Fibroblast of mammary gland (primary cell): ENCODE results near the gene PHIP.

Experiments used
- DNase-seq: peaks from one replicate; pipeline ENCODE4 v3.0.0-alpha.2; 2010; ENCODE audit warnings: low read depth
- H3K4me3 ChIP-seq: 2 replicates; pipeline ENCODE4 v1.5.1; 2011; ENCODE audit warnings: low read depth, mild to moderate bottlenecking, low read length, moderate library complexity; ENCODE audit not compliant: control insufficient read depth
- TF ChIP-seq, protein P1 (sequence below): conservative IDR thresholded peaks from 2 replicates; pipeline ENCODE4 v1.5.1; 2011; ENCODE audit warnings: low read depth, low read length, inconsistent platforms; ENCODE audit not compliant: control insufficient read depth, insufficient read depth

The PHIP gene

DNA sequence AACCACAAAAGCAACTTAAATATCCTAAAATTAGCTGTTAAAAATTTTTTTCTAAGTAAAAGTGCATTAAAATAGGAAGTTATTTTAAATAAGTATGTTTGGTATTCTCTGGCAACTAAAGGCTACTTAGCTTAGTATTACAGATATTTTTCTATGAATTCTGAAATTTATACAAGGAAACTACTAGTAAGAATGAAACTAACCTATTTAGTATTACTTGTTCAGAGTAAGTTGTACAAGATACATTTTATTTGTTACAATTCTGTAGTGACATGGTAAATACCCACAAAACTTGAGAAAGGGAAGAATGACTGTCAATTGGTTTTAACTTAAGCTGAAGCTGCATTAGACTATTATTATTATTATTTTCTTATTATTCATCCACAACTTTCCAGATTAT is 6.5 kb downstream of the PHIP start:
- no peak for DNase-seq
- TF ChIP-seq, protein P1, sequence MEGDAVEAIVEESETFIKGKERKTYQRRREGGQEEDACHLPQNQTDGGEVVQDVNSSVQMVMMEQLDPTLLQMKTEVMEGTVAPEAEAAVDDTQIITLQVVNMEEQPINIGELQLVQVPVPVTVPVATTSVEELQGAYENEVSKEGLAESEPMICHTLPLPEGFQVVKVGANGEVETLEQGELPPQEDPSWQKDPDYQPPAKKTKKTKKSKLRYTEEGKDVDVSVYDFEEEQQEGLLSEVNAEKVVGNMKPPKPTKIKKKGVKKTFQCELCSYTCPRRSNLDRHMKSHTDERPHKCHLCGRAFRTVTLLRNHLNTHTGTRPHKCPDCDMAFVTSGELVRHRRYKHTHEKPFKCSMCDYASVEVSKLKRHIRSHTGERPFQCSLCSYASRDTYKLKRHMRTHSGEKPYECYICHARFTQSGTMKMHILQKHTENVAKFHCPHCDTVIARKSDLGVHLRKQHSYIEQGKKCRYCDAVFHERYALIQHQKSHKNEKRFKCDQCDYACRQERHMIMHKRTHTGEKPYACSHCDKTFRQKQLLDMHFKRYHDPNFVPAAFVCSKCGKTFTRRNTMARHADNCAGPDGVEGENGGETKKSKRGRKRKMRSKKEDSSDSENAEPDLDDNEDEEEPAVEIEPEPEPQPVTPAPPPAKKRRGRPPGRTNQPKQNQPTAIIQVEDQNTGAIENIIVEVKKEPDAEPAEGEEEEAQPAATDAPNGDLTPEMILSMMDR, result no peak
- H3K4me3 ChIP-seq, result no peak overlapping the region

DNA sequence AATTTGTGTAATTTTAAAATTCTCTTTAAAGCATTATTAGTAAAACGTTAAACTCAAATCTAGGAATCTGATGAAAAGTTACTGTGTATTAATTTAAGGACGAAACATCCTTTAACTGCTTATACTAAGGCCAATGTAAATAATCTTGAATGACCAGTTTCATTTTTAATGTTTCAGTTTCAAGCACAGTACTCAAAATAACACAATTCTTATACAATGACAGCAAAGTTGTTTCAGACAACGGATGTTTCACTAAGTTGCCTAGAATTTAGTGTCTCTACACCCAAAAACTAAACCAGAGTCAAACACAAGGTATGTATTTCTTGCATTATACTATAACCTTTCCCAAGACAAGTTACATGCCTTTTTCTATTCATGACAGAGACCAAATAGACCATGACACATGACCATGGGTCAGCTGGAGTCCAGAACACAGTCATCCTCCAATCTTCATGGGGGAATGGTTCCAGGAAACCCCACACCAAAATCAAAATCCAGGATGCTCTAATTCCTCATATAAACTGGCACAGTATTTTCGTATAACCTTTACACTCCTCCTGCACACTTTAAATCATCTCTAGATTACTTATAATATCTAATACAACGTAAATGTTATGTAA is 7.7 kb downstream of the PHIP start:
- TF ChIP-seq, protein P1, result no peak
- no peak overlapping the region for H3K4me3 ChIP-seq
- DNase-seq, result peak; percentile 20

DNA sequence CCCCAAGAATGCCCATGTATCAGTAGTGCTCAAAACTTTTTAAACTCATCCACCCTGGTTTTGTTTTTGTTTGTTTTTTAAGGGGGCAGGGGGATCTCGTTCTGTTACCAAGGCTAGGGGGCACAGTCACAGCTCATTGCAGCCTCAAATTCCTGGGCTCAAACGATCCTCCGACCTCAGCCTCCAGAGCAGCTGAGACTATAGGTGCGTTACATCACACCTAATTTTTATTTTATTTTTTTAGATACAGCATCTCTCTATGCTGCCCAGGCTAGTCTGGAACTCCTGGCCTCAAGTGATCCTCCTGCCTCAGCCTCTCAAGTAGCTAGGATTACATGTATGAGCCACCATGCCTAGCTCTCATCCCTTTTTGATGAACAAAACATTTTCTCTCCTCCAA is 11.2 kb downstream of the PHIP start:
- no peak overlapping the region for H3K4me3 ChIP-seq
- DNase-seq, result no peak
- TF ChIP-seq, protein P1, result no peak

DNA sequence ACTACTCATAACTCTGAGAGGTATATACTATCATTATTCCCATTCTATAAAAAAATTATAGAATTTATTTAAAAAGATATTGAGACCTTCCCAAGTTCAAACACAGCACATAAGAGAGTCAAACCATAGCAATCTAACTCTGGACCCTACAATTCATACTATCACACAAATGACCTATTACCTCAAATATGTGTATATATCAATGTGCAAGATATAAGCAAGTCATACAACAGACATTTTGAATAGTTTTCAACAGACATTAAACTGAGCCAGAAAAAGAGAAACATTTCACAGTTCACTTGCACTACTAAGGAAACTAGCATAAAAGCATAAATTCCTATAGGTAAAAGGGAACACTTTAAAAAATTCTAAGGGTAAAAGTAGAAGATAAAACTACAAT is 11.7 kb downstream of the PHIP start:
- H3K4me3 ChIP-seq, result no peak overlapping the region
- no peak for DNase-seq
- TF ChIP-seq, protein P1, result no peak

DNA sequence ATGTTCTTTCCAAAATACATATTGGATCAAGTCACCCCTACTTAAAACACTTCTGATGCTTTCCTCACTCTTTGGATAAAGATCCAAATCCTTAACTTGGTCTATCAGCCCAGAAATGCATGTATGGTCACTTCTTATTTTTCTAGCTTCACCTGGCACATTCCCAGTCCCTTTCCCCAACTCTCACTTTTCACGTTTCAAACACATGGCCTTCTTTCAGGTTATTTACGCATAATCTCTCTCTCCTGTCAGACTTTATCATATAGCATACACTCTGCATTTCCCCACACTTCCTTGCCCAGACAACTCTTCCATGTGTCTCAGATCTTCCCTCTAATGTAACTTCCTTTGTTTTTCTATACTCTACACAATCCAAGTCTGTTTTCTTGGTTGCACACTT is 12.8 kb downstream of the PHIP start:
- H3K4me3 ChIP-seq, result no peak overlapping the region
- TF ChIP-seq, protein P1, result no peak
- DNase-seq, result no peak

DNA sequence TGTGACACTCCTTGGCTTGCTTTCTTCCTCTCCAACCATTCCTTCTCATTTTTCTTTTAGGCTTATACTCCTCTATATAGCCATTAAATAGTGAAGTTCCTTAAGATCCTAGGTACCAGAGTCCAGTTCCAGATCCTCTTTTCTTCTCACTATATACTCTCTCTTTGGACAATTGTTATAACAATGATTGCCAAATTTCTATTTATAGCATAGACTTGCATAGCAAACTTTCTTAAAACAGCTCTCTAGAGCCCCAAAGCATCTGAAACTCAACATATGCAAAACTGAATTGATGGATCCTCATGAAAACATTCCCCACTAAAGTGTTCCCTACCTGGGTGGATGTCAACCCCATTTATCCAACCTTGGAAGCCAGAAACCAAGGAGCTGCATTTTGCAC is 13.4 kb downstream of the PHIP start:
- no peak overlapping the region for H3K4me3 ChIP-seq
- TF ChIP-seq, protein P1, result no peak
- DNase-seq, result no peak

DNA sequence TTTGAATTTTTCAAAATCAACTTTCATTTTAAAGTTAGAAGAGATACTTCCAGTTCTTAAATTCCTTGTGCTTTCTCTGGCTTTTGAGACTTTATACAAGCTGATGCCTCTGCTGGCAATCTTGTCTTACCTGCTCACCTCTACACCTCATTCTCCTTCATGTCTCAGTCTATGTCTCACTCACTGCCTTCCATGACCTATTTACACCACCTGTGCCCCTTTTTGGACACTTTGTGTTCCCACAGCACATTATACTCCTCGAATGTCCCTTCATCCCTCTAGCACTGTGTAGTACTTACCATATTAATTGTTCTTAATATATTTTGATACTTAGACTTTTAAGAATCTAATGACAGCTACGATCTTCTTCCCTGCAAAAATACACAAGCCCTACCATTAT is 15.3 kb downstream of the PHIP start:
- DNase-seq, result no peak
- H3K4me3 ChIP-seq, result no peak overlapping the region
- TF ChIP-seq, protein P1, result no peak
